HEK293 (cell line): ENCODE data around the gene INO80B.

Experiments
- CTCF ChIA-PET: fragments of 350-600 bp; formaldehyde crosslinking; extraction: SDS; loops from one replicate; lab custom pipeline; 2021; ENCODE audit warnings: antibody characterized with exemption; lab: Yijun Ruan, JAX
- POLR2A ChIA-PET: fragments of 300-600 bp; formaldehyde crosslinking; extraction: SDS; loops from one replicate; lab custom pipeline; 2020; ENCODE audit warnings: antibody characterized with exemption, inconsistent platforms; lab: Yijun Ruan, JAX
- H3K27ac ChIP-seq: fragments of 200-500 bp; sonication (Bioruptor generic); 2 replicates; pipeline ENCODE4 v1.5.1; 2014; ENCODE audit warnings: low read depth, low read length, control low read depth, inconsistent platforms; ENCODE audit errors: extremely low read depth
- H3K36me3 ChIP-seq, 2 experiments: fragments of 200-500 bp in 1 of 2; sonication (Bioruptor generic) in 1 of 2; 1 replicate in 1 of 2; 2 replicates in 1 of 2; pipeline ENCODE4 v1.5.1; 2014 to 2017; ENCODE audit warnings: inconsistent platforms in 2 of 2, low read length in 2 of 2; ENCODE audit not compliant: control insufficient read depth in 2 of 2, insufficient read depth in 1 of 2
- H3K4me1 ChIP-seq: fragments of 200-500 bp; sonication (Bioruptor generic); 2 replicates; pipeline ENCODE4 v1.5.1; 2014; ENCODE audit warnings: mild to moderate bottlenecking, low read length, inconsistent platforms; ENCODE audit not compliant: control insufficient read depth, insufficient read depth
- H3K4me3 ChIP-seq: 2 replicates; pipeline ENCODE4 v1.5.1; 2011; ENCODE audit warnings: low read depth, mild to moderate bottlenecking, control low read depth, low read length, moderate library complexity
- H3K9me3 ChIP-seq: fragments of 200-500 bp; sonication (Bioruptor generic); 2 replicates; pipeline ENCODE4 v1.5.1; 2014; ENCODE audit warnings: low read depth, low read length, inconsistent platforms; ENCODE audit not compliant: control insufficient read depth, insufficient read depth
- GLIS1 ChIP-seq: fragments of 450-650 bp; formaldehyde crosslinking; IDR thresholded peaks from 2 replicates; pipeline ENCODE4 v1.5.1; 2016; ENCODE audit warnings: missing biosample characterization, missing genetic modification characterization
- GLIS2 ChIP-seq: fragments of 450-650 bp; formaldehyde crosslinking; IDR thresholded peaks from 2 replicates; pipeline ENCODE4 v1.5.1; 2016; ENCODE audit warnings: missing biosample characterization, missing genetic modification characterization
- HOXC10 ChIP-seq: sonication (generic); formaldehyde crosslinking; IDR thresholded peaks from 2 replicates; pipeline ENCODE4 v1.8.1; 2023; ENCODE audit warnings: mild to moderate bottlenecking, missing genetic modification reagents
- KLF8 ChIP-seq: fragments of 450-650 bp; formaldehyde crosslinking; IDR thresholded peaks from 2 replicates; pipeline ENCODE4 v1.5.1; 2016; ENCODE audit warnings: missing biosample characterization, missing genetic modification characterization
- MZF1 ChIP-seq: fragments of 450-650 bp; formaldehyde crosslinking; IDR thresholded peaks from 2 replicates; pipeline ENCODE4 v1.5.1; 2017; ENCODE audit warnings: missing biosample characterization, missing genetic modification characterization, borderline replicate concordance
- SP2 ChIP-seq: fragments of 450-650 bp; formaldehyde crosslinking; IDR thresholded peaks from 2 replicates; pipeline ENCODE4 v1.5.1; 2016; ENCODE audit warnings: missing biosample characterization, missing genetic modification characterization
- WT1 ChIP-seq: fragments of 450-650 bp; formaldehyde crosslinking; IDR thresholded peaks from 2 replicates; pipeline ENCODE4 v1.5.1; 2016; ENCODE audit warnings: missing biosample characterization, missing genetic modification characterization
- ZBTB17 ChIP-seq: fragments of 450-650 bp; formaldehyde crosslinking; IDR thresholded peaks from 2 replicates; pipeline ENCODE4 v1.5.1; 2016; ENCODE audit warnings: missing biosample characterization, missing genetic modification characterization
- ZNF19 ChIP-seq: fragments of 450-650 bp; formaldehyde crosslinking; IDR thresholded peaks from 2 replicates; pipeline ENCODE4; 2016; ENCODE audit warnings: missing biosample characterization, missing genetic modification characterization, low read depth
- ZNF266 ChIP-seq: fragments of 450-650 bp; formaldehyde crosslinking; IDR thresholded peaks from 2 replicates; pipeline ENCODE4 v1.5.1; 2016; ENCODE audit warnings: missing biosample characterization, missing genetic modification characterization, low read depth
- ZNF311 ChIP-seq: fragments of 450-650 bp; formaldehyde crosslinking; IDR thresholded peaks from 2 replicates; pipeline ENCODE4 v1.5.1; 2017; ENCODE audit warnings: missing biosample characterization, missing genetic modification characterization, borderline replicate concordance
- ZNF37A ChIP-seq: fragments of 450-650 bp; IDR thresholded peaks from 2 replicates; pipeline ENCODE4 v1.5.1; 2018; ENCODE audit warnings: missing biosample characterization, missing genetic modification characterization
- ZNF473 ChIP-seq: fragments of 450-650 bp; formaldehyde crosslinking; IDR thresholded peaks from 2 replicates; pipeline ENCODE4 v1.5.1; 2017; ENCODE audit warnings: missing biosample characterization, missing genetic modification characterization
- ZNF48 ChIP-seq: fragments of 450-650 bp; formaldehyde crosslinking; IDR thresholded peaks from 2 replicates; pipeline ENCODE4 v1.5.1; 2016; ENCODE audit warnings: missing biosample characterization, missing genetic modification characterization
- ZNF549 ChIP-seq: fragments of 450-650 bp; IDR thresholded peaks from 2 replicates; pipeline ENCODE4 v1.5.1; 2018; ENCODE audit warnings: missing biosample characterization, missing genetic modification characterization, mild to moderate bottlenecking, inconsistent platforms, moderate library complexity
- ZNF571 ChIP-seq: fragments of 450-650 bp; formaldehyde crosslinking; IDR thresholded peaks from 2 replicates; pipeline ENCODE4 v1.5.0; 2017; ENCODE audit warnings: missing biosample characterization, missing genetic modification characterization
- ZNF623 ChIP-seq: fragments of 450-650 bp; formaldehyde crosslinking; IDR thresholded peaks from 2 replicates; pipeline ENCODE4 v1.5.1; 2016; ENCODE audit warnings: missing biosample characterization, missing genetic modification characterization
- ZNF629 ChIP-seq: fragments of 450-650 bp; formaldehyde crosslinking; IDR thresholded peaks from 2 replicates; pipeline ENCODE4 v1.5.1; 2017; ENCODE audit warnings: missing biosample characterization, missing genetic modification characterization
- ZNF776 ChIP-seq: fragments of 450-650 bp; formaldehyde crosslinking; IDR thresholded peaks from 2 replicates; pipeline ENCODE4 v1.5.0; 2017; ENCODE audit warnings: missing biosample characterization, missing genetic modification characterization, borderline replicate concordance
- ZNF777 ChIP-seq: fragments of 450-650 bp; formaldehyde crosslinking; IDR thresholded peaks from 2 replicates; pipeline ENCODE4 v1.5.1; 2017; ENCODE audit warnings: missing biosample characterization, missing genetic modification characterization, borderline replicate concordance
- ZNF830 ChIP-seq: fragments of 450-650 bp; IDR thresholded peaks from 2 replicates; pipeline ENCODE4 v1.5.0; 2018; ENCODE audit warnings: missing biosample characterization, missing genetic modification characterization, low read depth, mild to moderate bottlenecking, moderate library complexity
- ZNF837 ChIP-seq: fragments of 450-650 bp; formaldehyde crosslinking; IDR thresholded peaks from 2 replicates; pipeline ENCODE4 v1.5.1; 2016; ENCODE audit warnings: missing biosample characterization, missing genetic modification characterization
- ZSCAN23 ChIP-seq: fragments of 450-650 bp; formaldehyde crosslinking; IDR thresholded peaks from 2 replicates; pipeline ENCODE4 v1.5.1; 2016; ENCODE audit warnings: missing biosample characterization, missing genetic modification characterization
- TF ChIP-seq, protein P1 (sequence below): fragments of 450-650 bp; formaldehyde crosslinking; IDR thresholded peaks from 2 replicates; pipeline ENCODE4 v1.5.1; 2016; ENCODE audit warnings: missing biosample characterization, missing genetic modification characterization
- TF ChIP-seq, protein P2 (sequence below): fragments of 450-650 bp; formaldehyde crosslinking; IDR thresholded peaks from 2 replicates; pipeline ENCODE4 v1.5.1; 2016; ENCODE audit warnings: missing biosample characterization, missing genetic modification characterization
- TF ChIP-seq, protein P3 (sequence below): fragments of 450-650 bp; formaldehyde crosslinking; IDR thresholded peaks from 2 replicates; pipeline ENCODE4 v1.5.1; 2016; ENCODE audit warnings: missing biosample characterization, missing genetic modification characterization, borderline replicate concordance
- TF ChIP-seq, protein P4 (sequence below): fragments of 450-650 bp; formaldehyde crosslinking; IDR thresholded peaks from 2 replicates; pipeline ENCODE4 v1.5.1; 2016; ENCODE audit warnings: missing biosample characterization, missing genetic modification characterization
- TF ChIP-seq, protein P5 (sequence below): fragments of 450-650 bp; formaldehyde crosslinking; IDR thresholded peaks from 2 replicates; pipeline ENCODE4 v1.5.1; 2016; ENCODE audit warnings: missing biosample characterization, missing genetic modification characterization
- TF ChIP-seq, protein P6 (sequence below): fragments of 450-650 bp; IDR thresholded peaks from 2 replicates; pipeline ENCODE4 v1.5.1; 2018; ENCODE audit warnings: missing biosample characterization, missing genetic modification characterization

The INO80B gene

DNA sequence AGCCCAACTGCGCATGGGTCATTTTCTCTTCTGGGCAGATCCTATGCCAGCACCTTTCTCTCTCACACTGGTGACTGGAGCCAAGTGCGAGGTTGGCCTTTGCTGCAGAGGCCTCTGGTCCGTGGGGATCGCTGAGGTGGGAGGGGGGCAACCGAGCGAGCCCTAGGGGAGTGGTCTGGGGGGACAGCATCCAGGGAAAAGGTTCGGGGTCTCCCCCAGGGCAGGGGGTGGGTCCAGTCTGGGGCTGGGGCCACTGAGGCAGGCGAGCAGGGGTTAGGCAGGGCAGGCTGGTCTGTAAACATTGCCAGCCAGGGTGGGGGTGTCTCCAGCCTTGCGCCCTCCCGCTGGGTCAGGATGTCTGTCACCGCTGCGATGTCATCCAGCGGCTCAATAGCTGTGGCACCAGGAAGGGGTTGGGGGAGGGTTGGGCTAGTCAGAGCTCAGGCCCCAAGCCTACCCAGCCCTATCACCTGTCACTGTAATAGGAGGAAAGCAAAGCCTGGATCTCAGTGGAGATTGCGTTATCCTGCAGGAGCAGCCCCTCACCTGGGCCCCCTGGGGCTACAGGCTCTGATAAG, 28.6 kb upstream of the INO80B start:
- Histone ChIP-seq H3K36me3 (peaks cover 19 to 76% of the 10 kb centered on the region in 2 experiments; a peak in 2 of 3 replicates), H3K4me3 (no peak overlapping the region), H3K4me1 (no peaks in the 10 kb centered on the region; the same call in 1 of the 2 replicates), H3K9me3 (no peaks in the 10 kb centered on the region), H3K27ac (no peak overlapping the region)
- ChIA-PET POLR2A (interaction anchor here (3.3 kb wide), 1 partner anchor 14 kb away, joined by 17 read pairs; no protein-coding TSS in a partner anchor), CTCF (no interaction called here)
- TF ChIP-seq ZNF266 (no peak), ZNF473 (tag by site-specific recombination) (no peak), WT1 (no peak), ZSCAN23 (tag by site-specific recombination) (no peak), ZNF37A (no peak), ZNF48 (tag by site-specific recombination) (no peak), ZNF311 (tag by site-specific recombination) (no peak), MZF1 (tag by site-specific recombination) (no peak), ZNF837 (tag by site-specific recombination) (no peak), GLIS2 (peak; percentile 39; the same call in 1 of the 2 replicates), ZNF19 (tag by site-specific recombination) (no peak), ZNF549 (tag by site-specific recombination) (no peak), SP2 (no peak), ZNF830 (tag by site-specific recombination) (no peak), ZNF777 (tag by site-specific recombination) (no peak), ZNF776 (tag by site-specific recombination) (no peak), ZNF571 (tag by site-specific recombination) (no peak), KLF8 (tag by site-specific recombination) (no peak), ZBTB17 (no peak), ZNF629 (tag by site-specific recombination) (peak; percentile 73), HOXC10 (CRISPR knock-in tag) (no peak), GLIS1 (tag by site-specific recombination) (0 out of 2 replicates have a peak, but pooled peaks have one; percentile 13), ZNF623 (tag by site-specific recombination) (no peak)
- TF ChIP-seq, protein P1, sequence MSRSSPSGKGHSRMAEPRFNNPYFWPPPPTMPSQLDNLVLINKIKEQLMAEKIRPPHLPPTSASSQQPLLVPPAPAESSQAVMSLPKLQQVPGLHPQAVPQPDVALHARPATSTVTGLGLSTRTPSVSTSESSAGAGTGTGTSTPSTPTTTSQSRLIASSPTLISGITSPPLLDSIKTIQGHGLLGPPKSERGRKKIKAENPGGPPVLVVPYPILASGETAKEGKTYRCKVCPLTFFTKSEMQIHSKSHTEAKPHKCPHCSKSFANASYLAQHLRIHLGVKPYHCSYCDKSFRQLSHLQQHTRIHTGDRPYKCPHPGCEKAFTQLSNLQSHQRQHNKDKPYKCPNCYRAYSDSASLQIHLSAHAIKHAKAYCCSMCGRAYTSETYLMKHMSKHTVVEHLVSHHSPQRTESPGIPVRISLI (tag by site-specific recombination): no peak
- TF ChIP-seq, protein P2, sequence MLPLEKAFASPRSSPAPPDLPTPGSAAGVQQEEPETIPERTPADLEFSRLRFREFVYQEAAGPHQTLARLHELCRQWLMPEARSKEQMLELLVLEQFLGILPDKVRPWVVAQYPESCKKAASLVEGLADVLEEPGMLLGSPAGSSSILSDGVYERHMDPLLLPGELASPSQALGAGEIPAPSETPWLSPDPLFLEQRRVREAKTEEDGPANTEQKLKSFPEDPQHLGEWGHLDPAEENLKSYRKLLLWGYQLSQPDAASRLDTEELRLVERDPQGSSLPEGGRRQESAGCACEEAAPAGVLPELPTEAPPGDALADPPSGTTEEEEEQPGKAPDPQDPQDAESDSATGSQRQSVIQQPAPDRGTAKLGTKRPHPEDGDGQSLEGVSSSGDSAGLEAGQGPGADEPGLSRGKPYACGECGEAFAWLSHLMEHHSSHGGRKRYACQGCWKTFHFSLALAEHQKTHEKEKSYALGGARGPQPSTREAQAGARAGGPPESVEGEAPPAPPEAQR (tag by site-specific recombination): no peak
- TF ChIP-seq, protein P3, sequence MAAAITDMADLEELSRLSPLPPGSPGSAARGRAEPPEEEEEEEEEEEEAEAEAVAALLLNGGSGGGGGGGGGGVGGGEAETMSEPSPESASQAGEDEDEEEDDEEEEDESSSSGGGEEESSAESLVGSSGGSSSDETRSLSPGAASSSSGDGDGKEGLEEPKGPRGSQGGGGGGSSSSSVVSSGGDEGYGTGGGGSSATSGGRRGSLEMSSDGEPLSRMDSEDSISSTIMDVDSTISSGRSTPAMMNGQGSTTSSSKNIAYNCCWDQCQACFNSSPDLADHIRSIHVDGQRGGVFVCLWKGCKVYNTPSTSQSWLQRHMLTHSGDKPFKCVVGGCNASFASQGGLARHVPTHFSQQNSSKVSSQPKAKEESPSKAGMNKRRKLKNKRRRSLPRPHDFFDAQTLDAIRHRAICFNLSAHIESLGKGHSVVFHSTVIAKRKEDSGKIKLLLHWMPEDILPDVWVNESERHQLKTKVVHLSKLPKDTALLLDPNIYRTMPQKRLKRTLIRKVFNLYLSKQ: no peak
- TF ChIP-seq, protein P4, sequence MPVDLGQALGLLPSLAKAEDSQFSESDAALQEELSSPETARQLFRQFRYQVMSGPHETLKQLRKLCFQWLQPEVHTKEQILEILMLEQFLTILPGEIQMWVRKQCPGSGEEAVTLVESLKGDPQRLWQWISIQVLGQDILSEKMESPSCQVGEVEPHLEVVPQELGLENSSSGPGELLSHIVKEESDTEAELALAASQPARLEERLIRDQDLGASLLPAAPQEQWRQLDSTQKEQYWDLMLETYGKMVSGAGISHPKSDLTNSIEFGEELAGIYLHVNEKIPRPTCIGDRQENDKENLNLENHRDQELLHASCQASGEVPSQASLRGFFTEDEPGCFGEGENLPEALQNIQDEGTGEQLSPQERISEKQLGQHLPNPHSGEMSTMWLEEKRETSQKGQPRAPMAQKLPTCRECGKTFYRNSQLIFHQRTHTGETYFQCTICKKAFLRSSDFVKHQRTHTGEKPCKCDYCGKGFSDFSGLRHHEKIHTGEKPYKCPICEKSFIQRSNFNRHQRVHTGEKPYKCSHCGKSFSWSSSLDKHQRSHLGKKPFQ: no peak
- TF ChIP-seq, protein P5, sequence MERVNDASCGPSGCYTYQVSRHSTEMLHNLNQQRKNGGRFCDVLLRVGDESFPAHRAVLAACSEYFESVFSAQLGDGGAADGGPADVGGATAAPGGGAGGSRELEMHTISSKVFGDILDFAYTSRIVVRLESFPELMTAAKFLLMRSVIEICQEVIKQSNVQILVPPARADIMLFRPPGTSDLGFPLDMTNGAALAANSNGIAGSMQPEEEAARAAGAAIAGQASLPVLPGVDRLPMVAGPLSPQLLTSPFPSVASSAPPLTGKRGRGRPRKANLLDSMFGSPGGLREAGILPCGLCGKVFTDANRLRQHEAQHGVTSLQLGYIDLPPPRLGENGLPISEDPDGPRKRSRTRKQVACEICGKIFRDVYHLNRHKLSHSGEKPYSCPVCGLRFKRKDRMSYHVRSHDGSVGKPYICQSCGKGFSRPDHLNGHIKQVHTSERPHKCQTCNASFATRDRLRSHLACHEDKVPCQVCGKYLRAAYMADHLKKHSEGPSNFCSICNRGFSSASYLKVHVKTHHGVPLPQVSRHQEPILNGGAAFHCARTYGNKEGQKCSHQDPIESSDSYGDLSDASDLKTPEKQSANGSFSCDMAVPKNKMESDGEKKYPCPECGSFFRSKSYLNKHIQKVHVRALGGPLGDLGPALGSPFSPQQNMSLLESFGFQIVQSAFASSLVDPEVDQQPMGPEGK (tag by site-specific recombination): peak; percentile 31; the same call in 1 of the 2 replicates
- TF ChIP-seq, protein P6, sequence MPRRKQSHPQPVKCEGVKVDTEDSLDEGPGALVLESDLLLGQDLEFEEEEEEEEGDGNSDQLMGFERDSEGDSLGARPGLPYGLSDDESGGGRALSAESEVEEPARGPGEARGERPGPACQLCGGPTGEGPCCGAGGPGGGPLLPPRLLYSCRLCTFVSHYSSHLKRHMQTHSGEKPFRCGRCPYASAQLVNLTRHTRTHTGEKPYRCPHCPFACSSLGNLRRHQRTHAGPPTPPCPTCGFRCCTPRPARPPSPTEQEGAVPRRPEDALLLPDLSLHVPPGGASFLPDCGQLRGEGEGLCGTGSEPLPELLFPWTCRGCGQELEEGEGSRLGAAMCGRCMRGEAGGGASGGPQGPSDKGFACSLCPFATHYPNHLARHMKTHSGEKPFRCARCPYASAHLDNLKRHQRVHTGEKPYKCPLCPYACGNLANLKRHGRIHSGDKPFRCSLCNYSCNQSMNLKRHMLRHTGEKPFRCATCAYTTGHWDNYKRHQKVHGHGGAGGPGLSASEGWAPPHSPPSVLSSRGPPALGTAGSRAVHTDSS (tag by site-specific recombination): no peak
